ENCODE data around the gene ARL15. TPM values are rescaled to one million over a fixed set of nuclear protein-coding genes. Genes with fewer than 3 reads are reported as not detected.
"Not testable (repeated sequence)": the region's sequence is repeated elsewhere in the genome, so short reads cannot be mapped to it uniquely, and the experiment has no call there.

The ARL15 gene
- polyA plus RNA-seq, 1 donor: 30.9 TPM

DNA sequence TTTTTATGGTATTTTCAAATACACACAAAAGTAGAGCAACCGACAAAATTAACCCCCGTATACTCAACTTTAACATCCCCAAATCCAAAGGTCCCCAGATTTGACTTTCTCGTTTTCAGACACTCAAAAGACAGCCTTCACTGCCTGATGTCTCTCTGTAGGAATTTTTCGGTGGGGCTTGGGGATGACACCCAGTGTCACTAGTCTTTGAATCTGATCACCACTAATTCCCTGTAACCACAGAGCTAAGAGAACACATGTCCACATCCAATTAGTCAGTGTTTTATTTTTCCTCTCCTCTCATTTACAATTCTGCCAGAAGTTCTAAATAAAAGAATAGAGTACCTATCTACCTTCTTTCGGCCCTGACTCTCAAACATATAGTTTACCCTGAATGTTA lies 324.6 kb downstream of the ARL15 start:
- DNase-seq: no peak

DNA sequence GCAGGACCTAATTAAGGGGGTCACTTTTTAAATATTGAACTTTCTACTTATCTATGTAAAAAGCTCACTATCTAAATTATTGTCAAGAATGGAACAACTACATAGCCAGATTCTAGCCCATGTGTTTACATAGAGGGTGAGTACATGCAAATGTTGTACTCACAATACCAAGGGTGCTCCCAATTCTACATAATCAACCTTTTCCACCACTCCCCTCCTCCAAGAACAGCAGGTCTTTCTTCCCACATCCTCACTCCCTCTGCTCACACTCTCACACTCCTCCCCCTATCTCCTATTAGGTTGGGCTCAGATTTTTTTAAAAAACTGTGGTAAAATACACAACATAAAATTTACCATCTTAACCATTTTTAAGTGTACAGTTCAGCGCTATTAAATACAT lies 325.4 kb downstream of the ARL15 start:
- DNase-seq: no peak

DNA sequence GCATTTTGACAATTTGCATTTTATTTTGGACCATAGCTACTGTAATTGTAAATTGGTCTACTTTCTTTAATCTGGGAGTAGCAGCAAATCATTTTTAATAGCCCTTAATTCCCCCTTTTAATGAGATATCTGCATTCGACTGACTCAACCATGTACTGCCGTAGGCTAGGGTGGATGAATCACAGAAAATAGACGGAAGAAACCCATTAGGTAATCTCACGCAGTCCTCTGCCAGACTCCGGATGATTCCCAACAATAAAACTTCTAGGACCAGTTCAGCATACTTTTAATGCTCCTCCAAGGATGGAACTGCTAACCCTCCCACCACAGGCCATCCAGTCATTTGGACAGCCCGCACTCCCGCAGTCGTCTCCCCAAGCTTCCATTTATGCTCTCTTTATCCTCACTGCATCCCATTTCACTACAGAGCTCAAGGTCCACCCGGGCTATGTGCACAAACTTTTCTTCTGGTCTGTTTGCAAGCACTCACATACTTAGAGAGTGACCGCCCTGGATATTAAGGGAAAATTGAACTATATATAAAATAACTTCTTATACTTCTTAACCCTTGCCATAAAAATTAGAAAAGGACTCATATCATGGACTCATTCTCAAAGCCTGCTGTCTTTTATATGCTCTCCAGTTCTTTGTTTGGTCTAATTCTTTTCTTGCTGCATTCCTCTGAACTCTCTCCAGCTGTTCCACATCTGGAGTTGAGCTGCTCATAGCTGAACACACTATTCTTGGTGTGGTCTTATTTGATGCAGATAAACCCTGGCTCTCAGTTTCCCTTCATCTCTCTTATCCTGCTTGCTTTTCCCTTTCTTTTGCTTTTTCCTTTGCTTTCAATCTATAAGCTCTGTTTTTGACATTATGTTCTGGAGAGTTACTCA lies 326.6 kb downstream of the ARL15 start:
- no peak for DNase-seq

DNA sequence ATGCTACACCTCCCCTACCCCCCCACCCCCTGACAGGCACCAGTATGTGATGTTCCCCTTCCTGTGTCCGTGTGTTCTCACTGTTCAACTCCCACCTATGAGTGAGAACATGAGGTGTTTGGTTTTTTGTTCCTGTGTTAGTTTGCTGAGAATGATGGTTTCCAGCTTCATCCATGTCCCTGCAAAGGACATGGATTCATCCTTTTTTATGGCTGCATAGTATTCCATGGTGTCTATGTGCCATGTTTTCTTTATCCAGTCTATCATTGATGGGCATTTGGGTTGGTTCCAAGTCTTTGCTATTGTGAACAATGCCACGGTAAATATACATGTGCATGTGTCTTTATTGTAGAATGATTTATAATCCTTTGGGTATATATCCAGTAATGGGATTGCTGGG lies 328.1 kb downstream of the ARL15 start:
- not testable (repeated sequence) for DNase-seq

DNA sequence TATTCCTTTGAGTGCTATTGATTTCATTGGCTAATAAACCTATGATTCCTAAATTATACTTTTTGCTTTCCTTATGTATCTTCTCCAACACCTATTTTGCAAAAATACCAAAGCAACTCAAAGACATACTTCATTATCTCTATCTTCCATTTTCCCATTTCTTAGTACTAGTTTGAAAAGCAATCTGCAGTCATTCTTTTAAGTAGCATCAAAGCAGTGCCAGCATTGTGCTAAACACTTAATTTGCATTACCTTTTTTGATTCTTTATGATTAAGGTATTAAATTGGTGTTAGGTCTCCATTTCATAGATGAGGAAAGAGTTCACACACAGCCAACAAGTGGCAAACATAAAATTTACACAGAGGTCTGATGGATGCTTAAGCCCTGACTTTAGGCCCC lies 330.3 kb downstream of the ARL15 start:
- no peak for DNase-seq

DNA sequence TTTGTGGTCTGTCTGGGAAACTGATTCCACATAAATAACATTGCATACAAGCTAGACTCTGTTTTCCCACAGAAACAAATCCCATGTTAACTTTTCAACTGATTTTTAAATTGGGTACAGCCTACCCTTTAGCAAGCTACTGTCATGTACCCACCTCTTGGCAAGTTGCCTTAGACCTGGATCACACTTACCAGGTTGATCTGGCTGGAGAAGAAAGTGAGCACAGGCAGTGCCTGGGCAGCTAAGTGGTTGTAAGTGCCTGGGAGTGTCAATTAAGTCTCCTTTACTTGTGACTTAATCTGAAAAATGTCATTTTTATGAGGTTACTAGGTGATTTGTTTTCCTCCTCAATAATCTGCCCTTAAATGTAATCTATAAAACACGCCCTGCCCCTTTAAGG lies 336.4 kb downstream of the ARL15 start:
- no peak for DNase-seq

DNA sequence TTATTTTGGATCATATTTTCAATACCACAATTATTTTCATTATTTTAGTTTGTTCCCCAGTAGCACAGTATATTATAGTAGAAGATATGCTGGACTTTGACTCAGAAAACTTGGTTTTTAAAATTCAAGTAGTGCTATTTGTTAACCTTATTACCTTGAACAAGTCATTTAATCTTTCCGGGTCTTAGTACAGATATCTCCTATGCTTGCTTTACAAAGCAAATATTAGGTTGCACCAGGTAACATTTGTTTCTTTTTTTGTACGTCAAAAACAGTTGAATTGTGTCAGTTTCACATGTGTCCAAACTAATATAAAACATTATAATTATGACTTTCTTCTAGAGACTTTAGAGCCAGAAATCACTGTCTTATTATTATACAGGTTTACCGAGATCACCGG lies 338.1 kb downstream of the ARL15 start:
- no peak for DNase-seq

DNA sequence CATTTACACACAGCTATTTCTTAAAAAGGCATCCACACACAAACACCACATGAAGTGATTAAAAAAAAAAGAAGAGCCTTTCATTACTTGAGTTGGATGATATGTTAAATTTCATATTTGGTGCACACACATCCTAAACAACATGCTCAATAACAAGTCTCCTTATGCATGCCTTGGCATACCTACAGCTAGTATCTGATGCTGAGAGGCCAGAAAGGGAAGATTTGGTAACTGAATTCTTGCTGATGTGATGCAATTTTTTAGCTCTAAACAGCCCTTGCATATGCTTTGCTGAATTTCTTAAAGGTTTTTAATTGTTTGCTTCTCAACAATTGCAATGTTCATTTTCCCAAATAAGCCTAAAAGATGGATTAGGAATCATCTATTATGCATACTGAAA lies 338.8 kb downstream of the ARL15 start:
- DNase-seq: no peak

DNA sequence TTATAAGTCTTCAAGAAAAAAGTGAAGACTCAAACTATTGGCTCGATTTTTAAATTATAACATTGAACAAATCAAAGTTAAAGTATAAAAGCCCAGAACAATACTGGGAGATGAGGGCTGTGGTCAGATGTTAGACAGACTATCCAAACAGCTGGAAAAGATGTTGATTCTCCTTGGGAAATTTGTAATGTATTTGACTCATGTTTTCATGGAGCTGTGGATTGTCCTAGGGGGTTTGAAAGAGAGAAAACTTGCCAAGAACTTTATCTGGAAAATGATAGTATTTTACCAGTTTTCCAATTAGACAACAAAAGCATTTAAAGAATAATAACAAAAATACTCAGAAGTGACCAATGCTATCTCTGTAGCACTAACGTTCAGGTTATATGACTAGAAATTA lies 339.2 kb downstream of the ARL15 start:
- no peak for DNase-seq

DNA sequence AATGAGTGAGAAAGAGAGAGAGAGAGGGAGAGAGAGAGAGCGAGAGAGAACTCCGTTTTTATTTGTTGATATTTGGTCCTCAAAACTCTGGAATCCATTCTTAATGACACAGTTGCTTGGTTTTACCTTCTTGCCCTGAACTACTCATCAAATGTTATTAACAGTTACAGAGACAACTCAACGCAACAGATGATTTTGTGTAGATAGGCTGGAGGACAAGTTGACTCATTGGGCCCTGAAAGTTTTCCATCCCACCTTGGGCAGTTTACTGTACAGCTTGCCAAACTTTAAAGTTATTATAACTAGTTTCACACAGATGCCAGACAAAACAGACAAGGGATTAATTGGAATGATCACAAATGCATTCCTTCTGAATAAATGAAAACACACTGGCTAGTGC lies 339.9 kb downstream of the ARL15 start:
- DNase-seq: no peak

DNA sequence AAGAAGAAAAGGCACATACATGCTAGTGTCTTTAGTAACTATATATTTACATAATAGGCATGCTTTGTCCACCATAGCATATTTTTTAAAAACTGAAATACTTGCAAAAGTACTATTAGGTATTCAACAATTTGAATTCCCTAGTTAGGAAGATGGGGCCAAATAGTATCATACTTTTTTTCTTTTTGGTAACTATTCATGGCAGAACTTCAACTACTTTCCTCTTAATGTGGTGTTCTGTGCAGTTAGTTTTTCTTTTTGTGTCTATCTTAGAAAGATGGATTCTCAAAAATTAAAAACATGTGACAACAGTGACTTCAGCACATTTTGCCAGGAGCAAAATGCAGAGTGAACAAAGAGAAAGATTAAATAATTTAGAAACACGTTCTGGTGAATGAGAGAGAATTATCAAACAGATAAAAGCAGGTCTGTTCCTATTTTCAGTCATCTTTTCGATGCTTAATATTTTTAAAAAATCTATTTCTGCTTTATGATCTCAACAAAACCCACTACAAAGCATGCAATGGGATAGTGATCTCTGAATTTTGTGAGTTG lies 341.1 kb downstream of the ARL15 start:
- DNase-seq: no peak

DNA sequence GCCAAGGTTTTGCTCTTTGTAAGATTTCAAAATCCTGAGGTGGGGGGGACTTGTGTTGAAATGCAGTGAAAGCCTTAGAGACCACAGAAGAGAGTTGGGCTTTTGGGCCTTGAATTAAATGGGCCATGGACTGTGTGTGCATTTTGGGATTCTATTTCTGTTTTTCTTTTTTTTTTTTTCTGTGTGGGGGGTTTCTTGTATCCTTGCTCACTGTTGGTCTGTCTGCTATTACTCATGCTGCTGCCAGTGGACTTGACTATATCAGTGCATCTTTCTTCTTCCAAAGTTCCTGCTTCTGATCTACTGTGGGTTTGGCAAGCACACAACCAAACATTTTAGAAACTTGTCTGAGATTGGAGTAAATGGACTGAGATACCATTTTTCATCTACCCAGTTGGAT lies 344.9 kb downstream of the ARL15 start:
- DNase-seq: no peak

DNA sequence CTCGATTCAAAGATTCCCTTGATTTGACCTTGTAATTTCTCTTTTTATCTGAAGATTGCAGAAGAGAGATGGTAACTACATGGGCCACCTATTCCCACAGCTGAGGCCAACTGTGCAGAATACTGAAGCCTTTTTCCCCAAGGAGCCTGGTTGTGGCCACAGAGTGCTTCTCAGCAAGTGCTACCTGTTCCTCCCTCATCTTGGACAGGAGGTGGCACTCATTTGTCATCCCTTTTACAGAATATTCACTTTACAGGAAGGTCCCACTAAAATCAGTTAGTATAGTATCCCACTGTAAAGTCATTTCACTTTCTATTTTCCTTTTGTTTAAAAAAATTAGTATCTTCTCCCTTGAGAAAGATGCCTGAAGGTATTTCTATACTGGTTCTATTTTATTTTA lies 346.4 kb downstream of the ARL15 start:
- no peak for DNase-seq

DNA sequence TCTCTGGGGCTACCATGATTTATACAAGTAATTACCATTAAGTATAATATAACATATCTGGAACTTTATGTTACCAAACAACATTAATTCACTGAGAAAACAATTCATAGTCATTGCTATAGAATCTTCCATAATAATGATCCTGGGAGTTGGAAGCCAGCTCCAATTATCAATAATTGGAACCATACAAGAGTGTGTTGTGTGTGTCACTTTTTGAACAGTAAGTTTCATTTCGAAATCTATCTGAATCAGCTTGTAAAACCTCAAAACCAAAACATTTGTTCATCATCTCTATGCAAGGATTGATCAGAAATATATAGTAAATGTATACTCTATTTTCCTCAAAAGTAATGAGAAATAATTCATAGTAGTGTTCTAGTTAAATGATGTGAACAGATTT lies 348.1 kb downstream of the ARL15 start:
- DNase-seq: no peak

DNA sequence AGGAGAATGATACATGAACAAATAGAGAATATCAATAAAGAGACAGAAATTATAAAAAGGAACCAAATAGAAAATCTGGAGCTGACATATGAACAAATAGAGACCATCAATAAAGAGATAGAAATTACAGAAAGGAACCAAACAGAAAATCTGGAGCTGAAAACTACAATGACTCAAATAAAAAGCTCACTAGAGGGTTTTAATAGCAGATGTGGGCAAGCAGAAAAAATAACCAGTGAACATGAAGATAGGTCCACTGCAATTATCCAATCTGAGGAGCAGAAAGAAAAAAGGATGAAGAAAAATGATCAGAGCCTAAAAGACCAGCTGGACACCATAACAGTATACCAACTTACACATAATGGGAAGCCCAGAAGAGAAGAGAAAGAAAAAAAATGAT lies 353.7 kb downstream of the ARL15 start:
- no peak for DNase-seq

DNA sequence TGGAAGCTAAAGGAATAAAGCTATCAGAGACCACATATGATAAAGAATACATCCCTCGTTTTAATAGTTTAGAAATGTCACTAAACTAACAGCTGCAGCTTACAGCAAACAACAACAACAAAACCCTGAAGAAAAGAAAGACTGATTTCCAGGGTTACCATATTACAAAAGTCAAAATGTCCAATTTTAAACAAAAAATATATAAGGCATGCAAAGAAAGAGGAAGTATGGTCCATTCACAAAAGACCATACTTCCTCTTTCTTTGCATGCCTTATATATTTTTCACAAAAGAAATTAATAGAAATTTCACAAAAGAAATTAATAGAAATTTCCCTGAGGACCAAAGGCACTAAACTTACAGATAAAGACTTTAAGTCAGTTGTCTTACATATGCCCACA lies 354.2 kb downstream of the ARL15 start:
- no peak for DNase-seq

DNA sequence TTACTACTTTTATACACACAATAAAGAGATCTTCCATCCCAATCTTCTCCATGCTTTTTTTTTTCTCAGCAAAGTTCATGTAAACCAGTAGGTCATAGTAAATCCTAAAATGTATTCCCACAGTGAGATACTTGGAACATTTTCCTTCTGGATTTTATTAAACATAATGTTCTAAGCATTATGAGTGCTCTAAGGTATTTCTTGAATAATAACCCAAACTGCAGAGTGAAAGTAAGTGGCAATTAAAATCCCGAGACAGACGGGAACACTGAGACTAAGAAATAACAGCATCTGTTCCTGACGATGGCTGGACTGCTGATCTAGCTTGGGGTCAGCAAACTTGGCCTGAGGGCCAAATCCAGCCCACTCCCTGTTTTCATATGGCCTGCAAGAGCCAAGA lies 359.8 kb downstream of the ARL15 start:
- DNase-seq: no peak

DNA sequence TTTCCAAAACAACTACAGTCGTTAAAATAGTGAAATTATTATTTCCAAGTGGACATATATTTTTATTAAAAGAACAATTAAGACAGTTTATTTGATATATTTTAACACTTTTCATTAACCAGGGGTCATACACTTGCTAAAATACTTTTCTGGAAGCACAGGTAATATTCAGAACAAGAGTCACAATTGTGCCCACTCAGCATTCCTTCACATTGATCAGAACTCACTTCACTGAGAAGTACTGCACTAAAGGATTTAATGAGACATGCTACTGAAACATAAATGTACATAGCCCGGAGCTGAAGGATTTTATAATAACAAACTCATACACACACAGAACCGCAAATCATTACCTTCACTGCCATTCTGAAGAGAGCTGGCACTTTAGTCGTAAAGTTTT lies 361.8 kb downstream of the ARL15 start:
- no peak for DNase-seq

DNA sequence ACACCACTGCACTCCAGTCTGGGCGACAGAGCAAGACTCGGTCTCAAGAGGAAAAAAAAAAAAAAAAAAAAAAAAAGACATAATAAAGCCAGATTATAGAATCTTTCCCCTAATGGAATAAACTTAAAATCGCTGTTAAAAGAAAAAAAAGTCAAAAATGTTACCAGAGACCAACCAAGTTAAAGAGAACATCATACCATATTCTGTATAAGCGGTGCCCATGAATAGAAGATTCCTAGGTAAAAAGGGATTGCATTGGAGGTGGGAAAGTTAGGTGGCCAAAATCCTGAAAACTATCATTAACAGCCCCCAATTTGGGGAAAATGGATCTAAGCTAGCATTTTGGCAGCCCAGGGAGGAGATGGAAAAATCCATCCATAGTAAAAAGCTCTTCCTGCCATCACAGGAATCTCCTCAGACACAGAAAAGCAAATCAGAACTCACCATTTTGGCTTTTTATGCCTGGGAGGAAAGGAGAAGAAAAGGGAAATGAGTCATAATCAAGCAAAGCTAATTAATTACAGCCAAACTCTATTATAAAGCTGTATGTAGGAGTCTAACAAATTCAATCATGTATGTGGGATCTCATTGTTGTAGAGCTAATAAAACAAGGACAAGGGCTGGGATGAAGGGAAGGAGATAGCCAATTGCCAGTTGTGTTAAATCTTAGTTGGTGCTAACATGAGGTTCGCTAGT lies 363.8 kb downstream of the ARL15 start:
- no peak for DNase-seq

DNA sequence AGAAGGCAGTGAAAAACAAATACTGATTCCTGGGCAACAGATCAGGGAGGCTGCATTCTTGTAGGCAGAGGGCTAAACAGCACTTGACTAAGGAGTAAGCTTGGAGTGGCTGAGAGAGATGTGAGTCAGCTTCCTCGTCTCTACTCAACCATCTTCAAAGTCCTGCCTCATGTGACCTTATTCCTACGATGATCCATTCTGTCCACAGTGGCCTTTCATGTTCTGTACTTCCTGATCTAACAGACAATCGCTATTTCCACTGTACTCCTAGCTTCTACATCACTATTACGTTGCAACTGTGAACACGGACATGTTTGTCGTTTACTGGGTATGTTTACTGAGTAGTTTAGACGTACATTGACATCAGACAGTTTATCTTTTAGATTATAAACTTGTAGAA lies 365.4 kb downstream of the ARL15 start:
- DNase-seq: no peak

DNA sequence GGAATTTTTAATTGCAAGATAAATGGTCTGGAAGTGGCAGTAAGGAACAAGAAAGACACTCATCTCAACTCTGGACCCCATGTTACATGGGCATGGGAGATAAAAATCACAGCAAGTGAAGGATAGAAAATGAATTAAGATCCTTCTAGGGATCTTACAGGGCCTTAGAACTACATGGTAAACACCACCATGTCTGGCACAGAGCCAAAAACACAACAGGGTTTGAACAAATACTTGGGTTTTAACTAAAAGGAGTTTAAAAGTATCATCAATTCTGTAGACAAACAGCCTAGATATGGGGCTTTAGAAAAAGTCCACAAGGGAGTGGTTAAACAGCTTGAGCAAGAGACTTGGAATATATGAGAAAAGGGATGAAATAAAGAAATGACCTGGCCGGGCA lies 366.4 kb downstream of the ARL15 start:
- DNase-seq: no peak

DNA sequence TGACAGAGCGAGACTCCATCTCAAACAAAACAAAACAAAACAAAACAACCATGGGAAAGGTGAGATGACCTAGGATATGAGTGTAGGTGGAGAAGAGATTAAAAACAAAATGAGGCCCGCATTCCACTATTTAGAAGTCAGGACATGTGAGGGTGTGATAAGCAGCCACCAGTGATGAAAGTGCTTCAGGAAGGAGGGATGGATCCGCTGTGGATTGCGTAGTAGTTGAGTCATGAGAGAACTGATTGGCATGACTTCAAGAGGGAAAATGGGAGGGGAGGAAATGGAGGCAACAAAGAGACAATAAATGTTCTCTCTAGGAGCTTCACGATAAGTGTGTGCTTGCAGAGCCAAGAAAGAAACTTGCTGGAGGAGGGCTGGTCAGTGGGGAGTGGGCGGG lies 367.6 kb downstream of the ARL15 start:
- no peak for DNase-seq

DNA sequence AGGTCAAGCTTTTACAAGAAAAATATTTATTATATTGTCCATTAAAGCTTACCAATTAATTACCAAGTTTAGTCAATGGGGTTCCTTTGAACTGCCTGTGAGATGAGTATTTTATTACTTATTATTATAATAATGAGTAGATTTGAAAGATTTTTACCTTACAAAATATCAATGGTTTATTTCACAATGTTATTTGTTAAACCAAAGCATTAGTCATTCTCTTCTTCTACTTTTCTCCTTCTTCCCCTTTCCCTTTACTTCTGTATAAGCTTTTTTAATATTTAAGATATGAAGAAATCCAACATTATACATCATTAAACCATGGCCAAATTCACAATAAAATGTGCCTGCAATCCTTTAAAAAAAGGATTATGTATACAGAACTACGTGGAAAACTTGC lies 369.5 kb downstream of the ARL15 start:
- DNase-seq: no peak

DNA sequence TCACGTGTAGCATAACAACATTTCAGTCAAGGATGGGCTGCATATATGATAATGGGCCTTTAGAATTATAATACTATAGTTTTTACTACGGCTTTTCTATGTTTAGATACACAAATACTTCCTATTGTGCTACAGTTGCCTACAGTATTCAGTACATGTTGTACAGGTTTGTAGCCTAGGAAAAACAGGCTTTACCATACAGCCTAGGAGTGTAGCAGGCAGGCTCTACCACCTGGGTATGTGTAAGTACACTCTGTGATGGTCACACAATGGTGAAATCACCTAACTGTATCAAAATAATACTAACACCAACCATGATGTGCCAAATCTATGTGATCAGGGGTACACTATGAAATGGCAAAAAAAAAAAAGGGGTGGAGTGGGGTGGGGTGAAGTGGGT lies 372.9 kb downstream of the ARL15 start:
- DNase-seq: no peak

Measured in left kidney (tissue), 2 donors.